Measurements from ENCODE around the gene ADAMTS7. TPM values are rescaled to one million over a fixed set of nuclear protein-coding genes. Genes with fewer than 3 reads are reported as not detected.
"Not testable (repeated sequence)": the region's sequence is repeated elsewhere in the genome, so short reads cannot be mapped to it uniquely, and the experiment has no call there.

ADAMTS7 gene
- total RNA-seq, 1 experiment from 2014 or later, result 10.7 TPM

DNA sequence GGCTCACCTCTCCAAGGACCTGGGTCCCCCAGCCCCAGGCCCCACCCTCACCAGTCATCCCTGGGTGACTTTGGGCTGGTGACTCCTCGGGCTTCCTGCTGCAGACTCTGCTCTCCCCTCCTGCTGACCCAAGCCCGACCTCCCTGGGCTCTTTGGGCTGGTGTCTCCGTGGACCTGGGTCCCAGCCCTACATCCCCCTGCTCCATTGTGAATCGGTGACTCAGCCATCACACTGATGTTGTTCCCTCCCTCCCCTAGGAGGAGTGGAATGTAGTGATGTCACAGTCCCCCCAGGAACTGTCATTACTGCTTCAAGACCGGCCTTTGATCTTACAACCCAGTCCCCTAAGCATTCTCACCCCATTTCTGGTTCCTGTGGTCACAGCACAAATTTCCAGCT lies 83.7 kb downstream of the ADAMTS7 start:
- Mint-ChIP-seq H3K4me1 (ENCODE audit: insufficient read depth, unreplicated experiment) (peaks cover 10% of the 10 kb centered on the region), H3K9me3 (ENCODE audit: unreplicated experiment) (no peaks in the 10 kb centered on the region), H3K27ac (ENCODE audit: low read depth, unreplicated experiment) (no peak overlapping the region), H3K4me3 (ENCODE audit: unreplicated experiment) (no peak overlapping the region), H3K27me3 (ENCODE audit: insufficient read depth, unreplicated experiment) (no peaks in the 10 kb centered on the region), H3K36me3 (ENCODE audit: insufficient read depth, unreplicated experiment) (no peaks in the 10 kb centered on the region)
- no TSS peak for BruUV-seq (replicated peaks)
- TF ChIP-seq, protein P1, sequence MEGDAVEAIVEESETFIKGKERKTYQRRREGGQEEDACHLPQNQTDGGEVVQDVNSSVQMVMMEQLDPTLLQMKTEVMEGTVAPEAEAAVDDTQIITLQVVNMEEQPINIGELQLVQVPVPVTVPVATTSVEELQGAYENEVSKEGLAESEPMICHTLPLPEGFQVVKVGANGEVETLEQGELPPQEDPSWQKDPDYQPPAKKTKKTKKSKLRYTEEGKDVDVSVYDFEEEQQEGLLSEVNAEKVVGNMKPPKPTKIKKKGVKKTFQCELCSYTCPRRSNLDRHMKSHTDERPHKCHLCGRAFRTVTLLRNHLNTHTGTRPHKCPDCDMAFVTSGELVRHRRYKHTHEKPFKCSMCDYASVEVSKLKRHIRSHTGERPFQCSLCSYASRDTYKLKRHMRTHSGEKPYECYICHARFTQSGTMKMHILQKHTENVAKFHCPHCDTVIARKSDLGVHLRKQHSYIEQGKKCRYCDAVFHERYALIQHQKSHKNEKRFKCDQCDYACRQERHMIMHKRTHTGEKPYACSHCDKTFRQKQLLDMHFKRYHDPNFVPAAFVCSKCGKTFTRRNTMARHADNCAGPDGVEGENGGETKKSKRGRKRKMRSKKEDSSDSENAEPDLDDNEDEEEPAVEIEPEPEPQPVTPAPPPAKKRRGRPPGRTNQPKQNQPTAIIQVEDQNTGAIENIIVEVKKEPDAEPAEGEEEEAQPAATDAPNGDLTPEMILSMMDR (IDR thresholded peaks at IDR 0.05; ENCODE audit: unreplicated experiment), result no peak
- CTCF ChIA-PET, result interaction anchor here (0.5 to 1.2 kb wide), 4 partner anchors 13 to 418 kb away, joined by 3 to 5 read pairs (median 4); no protein-coding TSS in a partner anchor
- POLR2A ChIA-PET, result no interaction called here
- intact Hi-C loops (cut with micrococcal nuclease), result no loop called here
- no peak for DNase-seq (ENCODE audit: unreplicated experiment)

DNA sequence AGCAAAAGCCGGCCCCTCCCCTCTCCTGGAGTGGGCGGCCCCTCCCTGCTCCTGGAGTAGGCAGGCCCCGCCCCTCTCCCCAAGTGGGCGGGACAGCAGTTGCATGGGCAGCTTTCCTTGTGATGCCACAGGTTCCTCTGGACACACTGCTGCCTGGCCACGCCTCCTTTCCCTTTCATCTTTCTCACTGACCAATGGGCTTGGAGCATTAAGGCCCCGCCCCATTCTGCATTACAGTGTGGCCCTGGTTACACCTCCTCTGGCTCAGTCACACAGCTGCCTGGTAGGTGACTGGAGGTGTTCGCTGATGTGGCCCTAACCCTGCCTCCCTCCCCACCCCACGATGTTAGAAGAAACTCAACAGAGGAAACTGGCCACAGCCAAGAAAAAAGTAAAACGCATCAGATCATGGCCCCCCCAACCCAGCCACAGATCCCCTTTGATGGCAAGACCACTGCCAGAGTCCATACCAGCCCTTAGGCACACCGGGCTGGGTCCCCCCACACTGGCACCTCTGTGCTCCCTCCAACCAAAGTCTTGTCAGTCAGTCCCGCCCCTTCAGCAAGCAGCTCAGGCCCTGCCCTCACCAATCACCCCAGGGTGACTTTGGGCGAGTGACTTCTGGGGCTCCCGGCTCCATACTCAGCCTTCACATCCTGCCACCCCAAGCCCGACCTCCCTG lies 84.3 kb downstream of the ADAMTS7 start:
- no peak overlapping the region for H3K4me3 Mint-ChIP-seq (ENCODE audit: unreplicated experiment)
- H3K4me1 Mint-ChIP-seq (ENCODE audit: insufficient read depth, unreplicated experiment), result peaks cover 10% of the 10 kb centered on the region
- ChIA-PET POLR2A (interaction anchor here (1.1 kb wide), 1 partner anchor 18 kb away, joined by 3 read pairs; no protein-coding TSS in a partner anchor), CTCF (interaction anchor here (1.0 to 1.2 kb wide), 2 partner anchors 14 to 24 kb away, joined by 3 to 5 read pairs; no protein-coding TSS in a partner anchor)
- TF ChIP-seq, protein P1 (IDR thresholded peaks at IDR 0.05; ENCODE audit: unreplicated experiment), result no peak
- intact Hi-C loops (cut with micrococcal nuclease), result no loop called here
- no peaks in the 10 kb centered on the region for H3K36me3 Mint-ChIP-seq (ENCODE audit: insufficient read depth, unreplicated experiment)
- peak; percentile 71 for DNase-seq (ENCODE audit: unreplicated experiment)
- H3K9me3 Mint-ChIP-seq (ENCODE audit: unreplicated experiment), result no peaks in the 10 kb centered on the region
- H3K27ac Mint-ChIP-seq (ENCODE audit: low read depth, unreplicated experiment), result no peak overlapping the region
- BruUV-seq (replicated peaks), result no TSS peak
- H3K27me3 Mint-ChIP-seq (ENCODE audit: insufficient read depth, unreplicated experiment), result no peaks in the 10 kb centered on the region

DNA sequence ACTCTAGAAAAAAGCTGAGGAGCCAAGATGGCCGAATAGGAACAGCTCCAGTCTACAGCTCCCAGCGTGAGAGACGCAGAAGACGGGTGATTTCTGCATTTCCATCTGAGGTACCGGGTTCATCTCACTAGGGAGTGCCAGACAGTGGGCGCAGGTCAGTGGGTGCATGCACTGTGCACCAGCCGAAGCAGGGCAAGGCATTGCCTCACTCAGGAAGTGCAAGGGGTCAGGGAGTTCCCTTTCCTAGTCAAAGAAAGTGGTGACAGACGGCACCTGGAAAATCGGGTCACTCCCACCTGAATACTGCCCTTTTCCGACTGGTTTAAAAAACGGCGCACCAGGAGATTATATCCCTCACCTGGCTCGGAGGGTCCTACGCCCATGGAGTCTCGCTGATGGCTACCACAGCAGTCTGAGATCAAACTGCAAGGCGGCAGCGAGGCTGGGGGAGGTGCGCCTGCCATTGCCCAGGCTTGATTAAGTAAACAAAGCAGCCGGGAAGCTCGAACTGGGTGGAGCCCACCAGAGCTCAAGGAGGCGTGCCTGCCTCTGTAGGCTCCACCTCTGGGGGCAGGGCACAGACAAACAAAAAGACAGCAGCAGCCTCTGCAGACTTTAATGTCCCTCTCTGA lies 91.3 kb downstream of the ADAMTS7 start:
- H3K4me3 Mint-ChIP-seq (ENCODE audit: unreplicated experiment), result peak overlapping the region; percentile 58
- not testable (repeated sequence) for BruUV-seq (replicated peaks); H3K27me3 Mint-ChIP-seq (ENCODE audit: insufficient read depth, unreplicated experiment); H3K36me3 Mint-ChIP-seq (ENCODE audit: insufficient read depth, unreplicated experiment); H3K9me3 Mint-ChIP-seq (ENCODE audit: unreplicated experiment)
- peak overlapping the region; percentile 60 for H3K27ac Mint-ChIP-seq (ENCODE audit: low read depth, unreplicated experiment)
- peaks cover 28% of the 10 kb centered on the region for H3K4me1 Mint-ChIP-seq (ENCODE audit: insufficient read depth, unreplicated experiment)
- DNase-seq (ENCODE audit: unreplicated experiment), result peak; percentile 39
- intact Hi-C loops (cut with micrococcal nuclease), result loop anchor here (5.0 kb wide), 1 partner anchor 32 kb away; no protein-coding TSS in a partner anchor
- ChIA-PET CTCF (interaction anchor here (0.6 to 0.7 kb wide), 2 partner anchors 34 to 705 kb away, joined by 3 read pairs; no protein-coding TSS in a partner anchor), POLR2A (interaction anchor here (1.1 kb wide), 1 partner anchor 420 kb away, joined by 3 read pairs; the partner anchor contains the start of gene SKIC8)

DNA sequence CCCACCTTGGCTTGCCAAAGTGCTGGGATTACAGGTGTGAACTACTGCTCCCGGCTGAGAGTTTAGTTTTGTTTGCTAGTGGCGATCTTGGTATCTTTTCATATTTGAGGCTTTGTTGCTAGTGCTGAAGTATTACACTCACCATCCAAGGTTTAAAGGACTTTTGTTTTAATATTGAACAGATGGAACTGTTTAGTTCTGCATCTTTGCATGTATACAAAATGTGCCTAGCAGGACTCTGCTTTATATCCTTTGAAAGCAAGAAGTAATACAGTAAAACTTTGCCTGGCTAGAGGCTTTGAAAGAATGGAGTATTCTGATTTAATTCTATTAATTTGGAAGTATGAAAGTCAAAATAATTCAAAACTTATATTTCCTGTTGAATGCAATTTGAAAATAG lies 92.4 kb downstream of the ADAMTS7 start:
- CTCF ChIA-PET, result interaction anchor here (0.6 to 1.0 kb wide), 2 partner anchors 9 to 498 kb away, joined by 3 to 4 read pairs; no protein-coding TSS in a partner anchor
- intact Hi-C loops (cut with micrococcal nuclease), result loop anchor here (5.0 kb wide), 1 partner anchor 33 kb away; no protein-coding TSS in a partner anchor
- no peak overlapping the region for H3K4me3 Mint-ChIP-seq (ENCODE audit: unreplicated experiment)

More for the DNA sequence above, 92.4 kb downstream of the ADAMTS7 start:
- no peaks in the 10 kb centered on the region for H3K27me3 Mint-ChIP-seq (ENCODE audit: insufficient read depth, unreplicated experiment)
- DNase-seq (ENCODE audit: unreplicated experiment), result no peak
- no TSS peak for BruUV-seq (replicated peaks)
- peaks cover 28% of the 10 kb centered on the region for H3K4me1 Mint-ChIP-seq (ENCODE audit: insufficient read depth, unreplicated experiment)
- POLR2A ChIA-PET, result interaction anchor here (1.0 kb wide), 1 partner anchor 154 kb away, joined by 4 read pairs; the partner anchor contains the start of gene CHRNA5
- H3K27ac Mint-ChIP-seq (ENCODE audit: low read depth, unreplicated experiment), result no peak overlapping the region
- no peaks in the 10 kb centered on the region for H3K36me3 Mint-ChIP-seq (ENCODE audit: insufficient read depth, unreplicated experiment)
- TF ChIP-seq, protein P1 (IDR thresholded peaks at IDR 0.05; ENCODE audit: unreplicated experiment), result no peak
- peaks cover 2% of the 10 kb centered on the region for H3K9me3 Mint-ChIP-seq (ENCODE audit: unreplicated experiment)

Data from MCF 10A (cell line).